Choroid plexus epithelial cell (primary cell): ENCODE data around the gene LRP1.

Source experiments
- DNase-seq: peaks from one replicate; pipeline ENCODE4 v3.0.0-alpha.2; 2010; ENCODE audit warnings: low read depth
- H3K4me3 ChIP-seq: 2 replicates; pipeline ENCODE4 v1.5.1; 2011; ENCODE audit warnings: low read depth, mild to moderate bottlenecking, control low read depth, low read length, moderate library complexity
- CTCF ChIP-seq: conservative IDR thresholded peaks from 2 replicates; pipeline ENCODE4 v1.5.1; 2011; ENCODE audit warnings: low read depth, mild to moderate bottlenecking, control low read depth, inconsistent platforms, low read length, moderate library complexity

The LRP1 gene

GRCh38 chr12:57237932-57238853 is 109.9 kb downstream of the LRP1 start:
- no peak for TF ChIP-seq CTCF

GRCh38 chr12:57238854-57239554 is 110.7 kb downstream of the LRP1 start:
- peak; percentile 88 for DNase-seq
- peak; percentile 99 for TF ChIP-seq CTCF
- H3K4me3 ChIP-seq = peak overlapping the region; percentile 62

More at GRCh38 chr12:57237932-57238853, 109.9 kb downstream of the LRP1 start:
- peak overlapping the region; percentile 43 for H3K4me3 ChIP-seq
- DNase-seq = no peak

GRCh38 chr12:57239587-57240065 is 111.3 kb downstream of the LRP1 start:
- DNase-seq = no peak
- peak overlapping the region; percentile 62 for H3K4me3 ChIP-seq
- TF ChIP-seq CTCF = no peak

- peak overlapping the region; percentile 62 for H3K4me3 ChIP-seq
- TF ChIP-seq CTCF = no peak
- DNase-seq = peak; percentile 53
Measured at GRCh38 chr12:57240066-57240921, 112.0 kb downstream of the LRP1 start.

GRCh38 chr12:57240926-57241401 is 112.7 kb downstream of the LRP1 start:
- peak; percentile 4 for TF ChIP-seq CTCF
- DNase-seq = no peak
- peak overlapping the region; percentile 62 for H3K4me3 ChIP-seq
